LHCN-M2 (cell line): ENCODE results near the gene DUSP7. TPM values are rescaled to one million over a fixed set of nuclear protein-coding genes. Genes with fewer than 3 reads are reported as not detected.

Experiments
- DNase-seq: peaks from one replicate; pipeline ENCODE4 v3.0.0-alpha.2; 2012; ENCODE audit warnings: low read depth
- total RNA-seq: library from RNA; depleted of rRNA; stranded (reverse); fragments of >200 nt; gene quantifications from 2 replicates; pipeline ENCODE4 v1.2.3, GENCODE V29; 2014

The DUSP7 gene
- total RNA-seq, 1 experiment from 2014 or later, result 15.7 TPM

DNA sequence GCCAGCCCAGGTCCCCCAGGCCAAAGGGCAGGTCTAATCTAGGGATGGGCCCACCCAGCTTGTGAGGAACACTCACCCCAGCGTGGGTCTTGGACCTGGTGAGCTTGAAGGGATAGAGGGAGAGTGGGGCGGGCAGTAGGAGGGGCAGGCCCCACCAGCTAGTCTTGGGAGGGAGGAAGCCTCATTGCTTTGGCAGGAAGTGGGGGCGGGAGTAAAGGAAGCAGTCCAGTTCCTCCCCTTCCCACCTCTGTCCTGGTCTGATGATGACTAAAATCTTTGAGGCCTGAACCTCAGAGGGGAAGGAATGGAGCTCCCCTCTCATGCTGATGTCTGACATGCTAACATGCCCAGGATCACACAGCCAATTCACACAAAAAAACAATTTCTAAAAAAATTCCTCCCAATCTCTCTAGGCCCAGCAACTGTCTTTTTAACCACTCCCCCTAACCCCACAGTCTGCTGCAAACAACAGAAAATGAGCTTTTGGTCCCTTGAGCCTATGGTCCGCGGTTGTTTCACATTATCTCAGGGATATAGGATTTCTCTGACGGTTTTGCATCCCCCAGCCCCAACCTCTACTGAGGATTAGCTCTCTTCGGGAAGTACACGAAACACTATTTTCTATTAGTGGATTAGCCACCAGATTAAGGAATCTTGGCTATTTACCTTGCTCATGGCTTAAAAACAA lies 30.7 kb upstream of the DUSP7 start:
- no peak for DNase-seq

DNA sequence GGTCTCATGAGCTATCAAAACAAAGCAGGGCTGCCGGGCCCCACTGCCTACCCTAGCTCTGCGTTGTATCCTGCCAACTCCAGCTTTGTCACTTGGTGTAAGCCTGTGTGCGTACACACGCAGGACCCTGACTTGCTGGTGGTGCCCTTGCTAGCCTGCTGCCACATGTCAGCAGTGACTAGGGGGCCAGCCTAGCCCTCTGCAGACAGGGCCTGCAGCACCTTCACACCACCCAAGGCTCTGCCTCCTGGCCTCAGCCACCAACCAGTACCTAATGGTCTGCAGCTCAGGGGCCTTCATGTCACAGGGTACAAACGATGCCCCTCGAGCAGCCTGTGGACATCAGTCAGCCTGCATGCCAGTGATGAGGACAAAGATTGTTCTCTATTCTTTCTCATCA lies 30.1 kb upstream of the DUSP7 start:
- no peak for DNase-seq

DNA sequence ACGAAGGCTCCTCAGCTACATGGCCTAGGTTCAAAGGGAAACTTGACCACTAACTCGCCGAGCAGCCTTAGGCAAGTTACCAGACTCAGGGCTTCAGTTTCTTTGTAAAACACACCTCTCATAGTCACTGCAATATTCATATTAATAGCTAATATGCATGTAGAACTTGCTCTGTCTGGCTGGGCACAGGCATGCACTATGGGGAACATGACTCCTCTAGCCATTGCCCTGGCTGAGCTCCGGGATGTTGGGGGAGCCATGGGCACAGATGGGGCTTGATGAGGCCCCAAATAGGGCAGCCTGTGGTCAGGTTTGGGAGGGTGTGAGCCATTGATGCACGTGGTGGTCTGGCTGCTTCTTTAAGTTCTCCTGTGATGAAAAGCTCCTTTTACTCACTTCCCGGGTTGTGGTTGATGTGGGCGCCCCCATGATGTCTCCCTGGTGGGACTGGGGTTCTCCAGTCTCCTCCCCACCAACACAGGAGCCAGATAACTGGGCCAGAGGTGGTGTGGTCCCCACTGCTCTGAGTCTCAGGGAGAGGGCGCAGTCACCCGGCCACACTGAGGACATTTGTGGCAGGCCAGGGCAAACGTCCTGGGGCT lies 29.4 kb upstream of the DUSP7 start:
- DNase-seq, result no peak

DNA sequence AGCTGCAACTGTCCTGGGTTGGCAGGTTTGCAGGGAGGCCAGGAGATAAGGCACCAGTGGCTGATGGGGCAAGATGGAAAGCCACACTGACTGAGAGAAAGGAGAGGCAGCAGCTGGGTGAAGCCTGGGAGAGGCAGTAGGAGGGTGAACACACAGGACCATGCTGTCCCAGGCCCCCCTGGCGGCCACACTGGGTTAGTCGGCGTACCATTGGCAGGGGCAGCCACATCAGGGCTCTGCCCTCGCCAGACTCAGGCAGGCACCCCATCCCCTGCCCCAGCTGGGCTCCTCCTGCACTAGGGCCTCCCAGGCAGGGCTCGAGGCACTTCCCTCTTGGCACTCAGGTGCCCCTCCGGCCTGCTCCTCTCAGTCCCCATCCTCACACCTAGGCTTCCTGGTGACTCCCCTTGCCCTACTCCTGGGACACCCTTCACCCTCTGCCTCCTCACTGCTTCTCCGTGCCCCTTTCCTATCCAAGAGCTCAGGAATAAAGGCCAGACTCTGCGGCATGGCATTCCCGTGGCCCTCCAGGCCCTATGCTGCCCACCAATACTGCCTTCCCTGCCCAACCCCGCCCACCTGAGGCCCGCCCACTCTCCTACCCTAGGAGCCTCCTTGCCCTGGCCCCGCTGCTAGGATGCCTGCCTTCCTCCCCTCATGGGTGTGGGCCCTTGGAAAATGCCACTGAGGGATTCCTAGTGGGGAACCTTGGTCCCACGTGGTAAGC lies 28.7 kb upstream of the DUSP7 start:
- DNase-seq, result no peak

DNA sequence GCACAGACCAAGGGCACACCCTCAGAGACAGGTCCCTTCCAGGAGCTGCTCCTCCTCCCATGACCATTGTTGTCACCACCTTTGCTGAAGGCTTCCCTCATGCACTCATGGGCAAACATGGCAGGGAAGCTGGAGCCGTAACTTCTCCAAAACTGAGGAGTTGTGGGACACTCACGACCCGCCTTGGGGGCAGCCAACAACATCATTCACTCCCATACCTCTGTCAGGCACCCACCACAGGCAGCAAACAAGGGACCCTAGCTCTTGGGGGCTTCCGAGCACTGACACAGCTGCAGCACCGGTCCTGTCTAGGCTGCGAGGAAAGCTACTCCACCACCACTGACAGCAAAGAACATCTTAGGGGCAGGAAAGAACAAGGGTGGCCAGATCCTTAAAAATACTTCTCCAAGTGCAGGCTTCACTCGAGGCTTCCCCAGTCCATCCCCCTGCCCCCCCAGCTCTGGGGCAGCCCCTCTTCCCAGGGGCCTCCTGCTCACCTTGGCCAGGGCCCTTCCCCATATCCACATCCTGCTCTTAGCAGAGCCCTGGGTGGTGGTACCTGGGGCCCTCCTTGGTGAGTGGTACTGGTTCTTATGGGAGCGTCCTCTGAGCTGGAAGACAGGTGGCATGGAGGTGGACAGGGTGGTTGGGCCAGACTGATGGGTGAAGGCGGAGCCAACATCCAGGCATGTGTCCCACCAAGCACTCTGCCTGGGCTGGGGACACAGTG lies 28.0 kb upstream of the DUSP7 start:
- DNase-seq, result no peak

DNA sequence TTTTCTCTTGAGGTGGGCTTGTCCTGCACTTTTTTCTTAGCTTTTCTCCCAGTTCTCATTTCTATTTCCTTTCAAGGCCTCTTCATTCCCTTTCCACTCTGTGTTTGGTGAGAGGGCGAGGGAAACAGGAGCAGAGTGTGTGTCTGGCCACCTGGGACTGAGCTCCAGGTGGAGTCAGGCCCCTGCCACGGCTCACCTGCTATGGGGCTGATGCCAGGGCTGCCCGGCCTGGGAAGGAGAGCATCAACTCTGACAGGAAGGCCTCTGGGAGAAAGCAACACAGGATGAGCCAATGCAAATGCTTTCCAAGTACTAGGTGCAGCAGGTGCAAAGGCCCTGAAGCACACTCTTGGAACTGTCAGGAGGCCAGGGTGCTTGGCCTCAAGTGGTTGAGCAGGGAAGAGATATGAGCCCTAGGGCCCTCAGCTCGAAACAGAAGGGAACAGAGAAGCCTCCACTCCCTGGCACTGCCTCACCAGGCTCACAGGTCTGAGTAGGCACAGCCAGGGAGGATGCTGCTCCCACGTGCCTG lies 27.3 kb upstream of the DUSP7 start:
- DNase-seq, result no peak

DNA sequence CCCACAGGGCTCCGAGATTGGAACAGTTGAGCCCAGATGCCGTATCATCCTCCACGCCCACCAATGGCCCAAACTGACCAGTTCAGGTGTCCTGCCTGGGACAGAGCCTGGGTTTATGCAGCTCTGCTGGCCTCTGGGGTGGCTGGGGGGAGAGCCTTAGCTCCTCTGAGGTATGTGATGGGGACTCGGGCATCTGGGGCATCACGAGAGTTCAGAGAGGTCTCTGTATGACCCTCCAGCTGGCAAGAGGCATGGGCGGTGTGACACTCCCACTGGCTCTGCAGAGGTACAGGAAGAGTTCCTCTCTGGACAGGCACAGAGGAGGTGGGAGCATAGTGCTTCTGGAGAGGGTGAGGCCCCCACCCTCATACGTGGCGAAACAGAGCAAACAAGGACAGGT lies 26.6 kb upstream of the DUSP7 start:
- DNase-seq, result no peak

DNA sequence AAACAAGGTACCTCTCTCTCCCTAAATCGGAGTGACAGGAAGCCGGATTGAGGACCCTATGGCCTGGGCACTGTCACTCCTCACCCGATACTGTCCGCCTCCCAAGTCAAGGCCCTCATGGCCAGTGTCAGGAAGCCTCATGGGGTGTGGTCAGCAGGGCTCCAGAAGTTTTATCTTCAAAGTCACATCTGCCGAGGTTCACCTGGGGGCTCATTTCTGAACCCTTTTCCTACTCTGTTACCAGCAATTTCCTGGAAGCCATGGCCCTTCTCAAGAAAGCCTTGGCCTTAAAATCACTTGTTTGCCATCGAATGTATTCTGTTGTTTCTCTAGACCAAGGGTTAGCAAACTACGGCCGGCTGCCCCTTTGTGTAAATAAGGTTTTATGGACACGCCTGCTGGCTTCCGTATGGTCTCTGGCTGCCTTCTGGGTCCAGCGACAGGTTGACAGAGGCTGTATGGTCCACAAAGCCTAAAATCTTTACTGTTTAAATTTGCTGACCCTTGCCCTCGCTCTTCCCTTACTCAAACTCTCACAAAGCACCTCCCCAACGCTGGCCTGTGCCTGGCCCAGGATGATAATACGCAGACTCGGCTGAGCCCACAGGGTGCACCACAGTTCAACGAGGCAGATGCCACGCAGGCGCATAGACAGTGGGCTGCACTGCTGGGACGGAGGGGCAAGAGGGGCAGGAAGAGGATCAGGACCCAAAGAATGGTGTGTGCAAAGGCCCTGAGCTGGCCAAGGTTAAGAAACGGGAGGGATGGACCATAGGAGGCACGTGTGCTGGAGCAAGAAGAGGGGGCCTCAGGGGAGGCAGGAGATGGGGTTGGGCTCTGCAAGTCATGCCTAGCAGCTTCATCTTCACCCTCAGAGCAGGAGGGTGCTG lies 24.7 kb upstream of the DUSP7 start:
- DNase-seq, result no peak

DNA sequence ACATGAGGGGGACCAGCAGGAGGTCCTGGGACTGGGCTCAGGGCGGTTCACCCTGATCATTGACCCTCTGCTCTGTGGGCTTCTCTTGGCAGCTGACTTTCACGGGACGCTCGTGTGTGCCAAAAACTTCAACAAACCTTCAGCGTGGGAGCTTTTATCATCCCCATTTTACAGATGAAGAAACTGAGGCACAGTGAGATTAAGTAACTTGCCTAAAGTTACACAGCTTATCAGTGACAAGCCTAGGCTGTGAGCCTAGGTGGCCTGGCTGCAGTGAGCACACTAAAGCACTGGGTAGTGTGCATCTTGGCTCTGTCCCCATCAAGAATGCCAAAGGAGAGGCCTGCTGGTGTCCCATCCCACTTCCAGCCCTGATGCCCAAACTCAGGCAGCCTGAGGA lies 23.6 kb upstream of the DUSP7 start:
- no peak for DNase-seq

DNA sequence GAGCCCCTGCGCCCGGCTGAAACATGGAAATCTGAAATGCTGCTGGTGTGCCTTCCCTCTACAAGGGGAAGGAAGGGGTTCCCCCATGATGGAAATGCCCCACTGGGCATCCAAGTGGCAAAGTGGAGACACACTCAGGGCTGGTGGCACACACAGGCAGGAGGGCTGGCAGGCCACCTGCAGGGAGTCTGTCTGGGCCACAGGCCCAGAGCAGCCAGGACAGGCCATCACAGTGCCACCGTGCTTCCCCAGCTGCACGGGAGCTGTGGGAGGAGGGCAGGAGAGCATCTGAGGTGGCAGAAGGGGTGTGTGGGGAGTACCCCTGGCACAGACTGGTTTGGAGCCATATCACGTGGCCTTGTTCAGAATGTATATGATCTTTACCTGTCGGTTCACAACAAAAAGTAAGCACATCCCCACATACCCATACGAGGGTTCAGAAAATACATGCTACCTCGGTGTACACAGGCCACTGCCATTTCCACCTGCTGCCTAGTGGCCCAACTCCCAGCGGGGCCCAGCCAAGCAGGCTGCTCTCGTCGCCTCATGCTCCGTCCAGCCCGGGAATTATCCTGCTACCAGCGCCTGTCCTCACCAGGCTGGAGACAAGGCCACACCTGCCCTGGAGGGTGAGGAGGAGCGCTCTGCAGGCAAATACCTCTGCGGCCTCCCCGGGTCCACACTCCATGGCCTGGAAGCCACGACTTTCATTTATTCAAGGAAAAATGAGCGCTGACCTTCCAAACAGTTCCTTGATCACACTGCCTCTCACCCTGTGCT lies 22.6 kb upstream of the DUSP7 start:
- DNase-seq, result no peak

DNA sequence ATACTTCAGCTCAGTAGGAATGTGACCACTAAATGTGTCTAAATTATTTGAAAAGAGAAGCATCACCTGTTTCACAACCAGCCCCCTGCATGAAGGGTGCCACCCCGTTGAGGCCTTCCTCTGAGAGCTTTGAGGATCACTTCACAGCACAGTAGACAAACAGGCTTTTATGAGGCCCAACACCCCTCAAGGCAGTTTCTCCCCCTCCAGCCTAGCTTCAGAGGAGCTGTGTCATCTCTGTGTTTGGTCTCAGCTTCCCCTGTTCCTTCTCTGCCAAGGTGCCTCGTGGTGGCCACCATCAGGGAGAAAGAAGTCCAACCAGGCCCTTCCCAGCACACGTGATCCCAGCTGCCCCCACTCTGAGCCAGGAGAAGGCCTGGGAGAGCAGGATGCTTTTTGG lies 21.6 kb upstream of the DUSP7 start:
- DNase-seq, result no peak

DNA sequence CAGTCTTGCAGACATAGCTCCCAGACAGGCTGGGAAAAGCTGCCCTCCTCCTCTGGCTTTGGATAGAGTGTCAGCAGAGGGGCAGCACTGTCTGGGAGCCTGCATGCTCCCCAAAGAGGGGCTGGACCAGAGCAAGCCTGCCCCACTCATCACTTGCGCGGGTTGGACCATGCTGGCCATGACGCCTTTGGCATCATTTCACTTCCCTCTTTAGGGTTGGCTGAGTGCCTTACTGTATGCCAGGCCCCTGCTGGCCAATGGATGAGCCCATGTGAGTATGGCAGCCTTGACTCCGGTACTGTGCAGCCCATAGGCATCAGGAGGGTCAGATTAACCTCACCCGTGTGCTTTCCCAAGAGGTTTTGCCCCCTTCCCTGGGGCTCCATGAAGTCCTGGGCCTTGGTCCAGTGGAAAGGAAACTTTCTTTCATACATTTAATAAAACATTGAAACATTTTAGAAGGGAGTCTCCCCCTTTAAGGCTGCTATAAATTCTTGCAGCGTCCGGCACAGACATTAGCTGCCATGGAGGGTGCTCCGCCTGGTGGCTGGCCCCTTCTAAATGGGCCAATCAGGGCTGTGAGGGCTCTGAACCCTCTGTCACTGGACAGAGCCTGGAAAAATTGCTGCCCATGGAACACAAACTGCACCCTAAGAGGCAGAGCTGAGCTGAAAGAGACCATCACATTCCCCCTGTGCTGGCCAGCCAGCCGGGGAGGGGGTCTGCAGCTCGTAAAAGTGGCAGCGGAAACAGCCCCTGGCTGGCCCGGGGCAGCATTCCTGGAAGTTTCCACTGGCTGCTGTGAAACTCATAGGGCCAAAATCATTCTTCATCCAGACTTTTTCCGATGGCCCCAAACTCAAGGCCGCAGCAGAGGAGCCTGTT lies 20.8 kb upstream of the DUSP7 start:
- no peak for DNase-seq

DNA sequence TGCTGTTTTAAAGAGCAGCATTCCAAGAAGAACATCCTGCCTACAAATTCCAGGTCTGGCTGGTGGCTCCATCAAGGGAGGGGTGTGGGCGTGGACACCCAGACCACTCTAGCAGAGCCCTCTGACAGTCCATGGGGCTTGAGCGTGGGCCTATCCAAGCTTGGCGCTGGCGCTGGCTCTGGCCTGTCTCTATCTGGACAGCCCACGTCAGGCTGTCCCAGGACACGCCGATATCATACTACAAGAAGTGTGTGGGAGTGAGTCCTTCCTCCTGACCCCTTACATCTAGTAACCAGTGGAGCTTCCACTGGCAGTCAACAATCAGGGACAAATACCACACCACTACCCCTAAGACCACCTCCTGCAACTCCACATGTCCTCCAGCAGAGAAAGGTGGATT lies 17.1 kb upstream of the DUSP7 start:
- DNase-seq, result no peak

DNA sequence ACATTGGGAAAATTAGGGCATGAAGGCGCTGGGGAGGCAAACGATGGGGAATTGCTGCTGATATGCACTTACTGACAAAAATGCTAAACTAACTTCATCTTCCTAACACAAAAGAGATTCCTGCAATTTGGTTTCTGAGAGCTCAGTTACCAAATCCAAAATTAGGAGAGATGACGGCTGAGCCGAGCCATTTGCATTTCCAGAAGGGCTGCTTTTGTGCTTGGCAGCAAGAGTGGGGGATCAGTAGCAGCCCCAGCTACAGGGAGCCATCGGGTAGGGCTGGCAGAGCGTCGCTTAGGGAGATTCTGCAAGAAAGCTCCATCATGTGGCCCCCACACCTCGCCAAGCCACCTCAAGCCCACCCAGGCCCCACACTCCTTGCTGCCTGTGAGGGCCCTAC lies 16.1 kb upstream of the DUSP7 start:
- DNase-seq, result no peak

DNA sequence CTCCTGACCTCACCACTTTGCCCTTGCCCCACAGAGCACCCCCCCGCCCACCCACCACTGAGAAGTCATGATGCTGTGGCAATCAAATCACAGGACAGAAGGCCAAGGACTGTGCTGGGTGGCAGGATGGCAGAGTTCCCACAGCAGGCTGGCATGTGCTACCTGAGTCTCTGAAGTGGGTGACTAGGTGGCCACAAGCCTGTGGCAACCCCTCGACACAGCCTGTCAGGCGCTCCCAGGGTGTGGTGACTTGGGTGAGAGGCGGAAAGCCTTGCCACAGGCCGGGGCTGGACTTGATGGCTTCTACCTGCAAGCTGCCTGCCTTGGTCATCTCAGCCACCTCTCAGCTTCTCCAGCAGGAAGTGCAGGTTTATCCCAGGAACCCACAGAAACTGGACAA lies 15.6 kb upstream of the DUSP7 start:
- no peak for DNase-seq

DNA sequence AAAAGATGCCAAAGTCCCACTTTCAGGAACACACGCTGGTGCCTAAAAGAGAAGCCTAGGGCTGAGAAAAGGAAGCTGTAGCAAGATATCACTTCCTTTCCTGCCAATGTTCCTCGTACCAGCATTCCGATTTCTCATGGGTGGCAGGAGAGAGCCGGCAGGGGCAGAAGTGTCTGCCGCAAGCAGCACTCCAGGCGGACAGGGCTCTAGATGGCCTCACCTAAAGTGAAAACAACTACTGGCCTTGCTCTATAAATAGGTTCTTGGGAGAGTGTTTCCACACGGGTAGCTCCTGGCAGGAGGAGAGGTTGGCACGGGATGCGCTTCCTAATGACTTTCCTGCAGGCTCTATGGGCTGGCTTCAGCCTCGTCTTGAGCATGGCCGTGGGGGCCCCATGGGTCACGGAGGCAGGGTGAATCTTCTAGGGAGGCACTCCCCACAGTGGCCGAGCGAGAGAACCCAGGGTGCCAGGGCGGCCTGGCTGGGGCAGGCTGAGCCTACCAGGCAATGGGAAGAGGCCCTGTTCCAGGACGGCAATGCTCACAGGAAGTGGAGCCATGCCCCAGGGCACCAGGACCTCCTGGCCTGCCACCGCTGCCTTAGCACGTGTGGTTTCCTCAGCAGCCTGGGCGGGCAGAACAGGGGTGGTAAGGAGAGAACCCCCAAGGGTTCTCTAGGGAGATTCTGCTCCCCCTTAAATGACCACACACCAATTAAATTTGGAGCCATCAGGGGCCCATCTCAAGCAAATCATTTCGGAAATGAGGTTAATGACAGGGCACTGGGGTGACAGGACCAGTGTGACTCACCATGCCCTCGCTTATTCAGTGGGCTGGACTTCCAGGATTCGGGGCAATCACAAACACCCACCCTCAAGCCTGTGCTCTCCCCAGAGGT lies 14.6 kb upstream of the DUSP7 start:
- DNase-seq, result no peak

DNA sequence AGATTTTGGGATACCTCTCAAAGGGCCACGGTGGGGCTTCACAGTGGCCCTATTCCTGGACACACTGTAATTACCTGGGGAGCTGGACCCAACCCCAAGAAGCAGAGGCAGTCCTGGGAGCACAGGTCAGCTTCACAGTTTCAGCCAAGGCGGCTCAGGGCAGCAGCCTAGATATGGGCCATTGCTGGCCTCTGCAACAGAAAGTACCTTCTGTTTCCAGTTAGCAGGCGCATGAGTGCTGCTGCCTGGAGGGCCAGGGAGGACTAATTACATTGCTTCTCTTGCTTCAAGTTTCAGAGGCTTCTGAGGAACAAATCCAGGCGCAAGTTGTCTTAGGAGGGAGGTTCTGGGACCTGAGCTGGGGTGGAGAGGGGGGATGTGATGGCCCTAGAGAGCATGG lies 13.5 kb upstream of the DUSP7 start:
- no peak for DNase-seq

DNA sequence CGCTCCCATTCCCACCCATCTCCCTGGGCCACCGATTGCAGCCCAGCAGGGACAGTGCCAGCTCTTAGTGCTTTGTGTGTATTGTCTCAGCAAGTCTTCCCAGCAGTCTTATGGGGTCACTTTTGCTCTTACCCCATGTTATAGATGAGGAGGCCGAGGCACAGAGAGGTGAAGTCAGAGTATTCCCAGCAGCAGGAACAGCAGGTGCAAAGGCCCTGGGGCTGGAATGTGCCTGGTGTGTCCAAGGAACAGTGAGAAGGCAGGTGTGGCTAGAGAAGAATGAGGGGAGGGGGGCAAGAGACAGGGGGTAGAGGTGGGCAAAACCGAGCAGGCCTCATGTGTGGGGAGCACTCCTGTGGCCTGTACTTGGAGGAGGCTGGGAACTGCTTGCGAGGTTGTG lies 12.8 kb upstream of the DUSP7 start:
- DNase-seq, result no peak
